Fibroblast of villous mesenchyme (primary cell): Measurements from ENCODE around the gene R3HDM4. TPM values are rescaled to one million over a fixed set of nuclear protein-coding genes. Genes with fewer than 3 reads are reported as not detected.

Experiments used
- DNase-seq: peaks from one replicate; pipeline ENCODE4 v3.0.0-alpha.2; 2010; ENCODE audit warnings: low read depth
- H3K4me3 ChIP-seq: 2 replicates; pipeline ENCODE4 v1.5.1; 2011; ENCODE audit warnings: low read depth, mild to moderate bottlenecking, low read length
- CTCF ChIP-seq: IDR thresholded peaks from 2 replicates; pipeline ENCODE4 v1.5.1; 2012; ENCODE audit warnings: low read depth, mild to moderate bottlenecking, low read length; ENCODE audit not compliant: insufficient read depth
- total RNA-seq: library from RNA; depleted of rRNA; stranded (reverse); fragments of >200 nt; gene quantifications from 2 replicates; pipeline ENCODE4 v1.2.3, GENCODE V29; 2012

Gene R3HDM4
- total RNA-seq, 1 donor, result 26.3 TPM

GRCh38 chr19:902093-902370 is 11.0 kb downstream of the R3HDM4 start:
- no peak for DNase-seq
- TF ChIP-seq CTCF, result no peak

GRCh38 chr19:901216-902092 is 11.6 kb downstream of the R3HDM4 start:
- no peak for TF ChIP-seq CTCF
- no peak for DNase-seq

More at GRCh38 chr19:902093-902370, 11.0 kb downstream of the R3HDM4 start:
- no peak overlapping the region for H3K4me3 ChIP-seq

GRCh38 chr19:900302-901111 is 12.5 kb downstream of the R3HDM4 start:
- TF ChIP-seq CTCF, result no peak

More at GRCh38 chr19:901216-902092, 11.6 kb downstream of the R3HDM4 start:
- no peak overlapping the region for H3K4me3 ChIP-seq

GRCh38 chr19:900043-900301 is 13.0 kb downstream of the R3HDM4 start:
- TF ChIP-seq CTCF, result no peak
- no peak overlapping the region for H3K4me3 ChIP-seq
- no peak for DNase-seq

More at GRCh38 chr19:900302-901111, 12.5 kb downstream of the R3HDM4 start:
- no peak overlapping the region for H3K4me3 ChIP-seq
- DNase-seq, result no peak

- DNase-seq, result no peak
- no peak for TF ChIP-seq CTCF
- no peak overlapping the region for H3K4me3 ChIP-seq
Observed at GRCh38 chr19:899336-900042, 13.5 kb downstream of the R3HDM4 start.

DNA sequence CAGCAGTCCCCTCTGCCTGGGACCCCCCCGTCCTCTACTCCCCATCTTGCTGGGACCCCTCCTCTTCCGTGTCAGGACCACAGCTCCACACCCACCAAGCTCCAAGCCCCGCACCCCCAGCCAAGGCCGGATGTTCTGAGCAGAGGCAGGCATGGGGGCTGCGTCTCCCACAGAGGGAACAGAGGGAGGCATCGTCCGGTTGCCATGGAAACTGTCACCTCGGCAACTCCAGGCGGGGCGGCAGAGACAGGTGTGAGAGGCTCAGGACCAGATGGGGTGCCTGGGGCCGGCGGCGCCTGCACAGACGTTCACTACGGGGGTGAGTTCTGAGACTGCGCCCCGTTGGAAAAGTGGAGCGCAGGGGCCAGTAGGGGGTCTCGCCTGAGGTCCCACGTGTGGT is 14.4 kb downstream of the R3HDM4 start:
- TF ChIP-seq CTCF, result no peak
- H3K4me3 ChIP-seq, result no peak overlapping the region
- no peak for DNase-seq
